Keratinocyte (primary cell): ENCODE results near the gene LAMB1. TPM values are rescaled to one million over a fixed set of nuclear protein-coding genes. Genes with fewer than 3 reads are reported as not detected.

Experiments
- DNase-seq: peaks from one replicate; pipeline ENCODE4 v3.0.0-alpha.2; 2011; ENCODE audit warnings: low read depth, missing footprints, low spot score
- FAIRE-seq: peaks from 2 replicates; lab custom pipeline; 2011; peaks lifted over from hg19 to GRCh38; lab: Jason Lieb, UNC
- H2AFZ ChIP-seq: 2 replicates; pipeline ENCODE4 v1.6.0; 2012; ENCODE audit warnings: low read length, control low read depth, inconsistent platforms; ENCODE audit not compliant: control insufficient read depth
- H3K27ac ChIP-seq: 2 replicates; pipeline ENCODE4 v1.5.1; 2011; ENCODE audit warnings: low read length; ENCODE audit not compliant: control insufficient read depth, insufficient read depth
- H3K27me3 ChIP-seq: 3 replicates; pipeline ENCODE4 v1.6.0; 2011; ENCODE audit warnings: low read length; ENCODE audit not compliant: control insufficient read depth, insufficient read depth; ENCODE audit errors: extremely low read depth
- H3K36me3 ChIP-seq, 2 experiments: 2 replicates in 1 of 2; 3 replicates in 1 of 2; pipeline ENCODE4 v1.5.1; 2011; ENCODE audit warnings: low read length in 2 of 2, mild to moderate bottlenecking in 1 of 2; ENCODE audit not compliant: control insufficient read depth in 2 of 2, insufficient read depth in 2 of 2; ENCODE audit errors: extremely low read depth in 1 of 2
- H3K4me1 ChIP-seq: 3 replicates; pipeline ENCODE4 v1.5.1; 2011; ENCODE audit warnings: low read length; ENCODE audit not compliant: control insufficient read depth, insufficient read depth; ENCODE audit errors: extremely low read depth
- H3K4me2 ChIP-seq: 3 replicates; pipeline ENCODE4 v1.6.0; 2011; ENCODE audit warnings: low read depth, low read length; ENCODE audit not compliant: control insufficient read depth, insufficient read depth; ENCODE audit errors: extremely low read depth
- H3K4me3 ChIP-seq, 3 experiments: fragments of 200-600 bp in 1 of 3; sonication (generic) in 1 of 3; 2 replicates in 2 of 3; 3 replicates in 1 of 3; pipeline ENCODE4 v1.5.1; 2011 to 2016; ENCODE audit warnings: low read length in 3 of 3, mild to moderate bottlenecking in 3 of 3, control low read depth in 2 of 3, inconsistent platforms in 1 of 3, low read depth in 1 of 3, mixed read lengths in 1 of 3, mixed run types in 1 of 3, moderate library complexity in 1 of 3; ENCODE audit not compliant: control insufficient read depth in 2 of 3, insufficient read depth in 2 of 3; ENCODE audit errors: extremely low read depth in 1 of 3
- H3K79me2 ChIP-seq: 2 replicates; pipeline ENCODE4 v1.6.0; 2012; ENCODE audit warnings: low read length; ENCODE audit not compliant: control insufficient read depth, insufficient read depth
- H3K9ac ChIP-seq: 3 replicates; pipeline ENCODE4 v1.6.0; 2011; ENCODE audit warnings: low read length; ENCODE audit not compliant: control insufficient read depth, insufficient read depth; ENCODE audit errors: extremely low read depth
- H3K9me1 ChIP-seq: 3 replicates; pipeline ENCODE4 v1.6.0; 2011; ENCODE audit warnings: low read length; ENCODE audit not compliant: control insufficient read depth, insufficient read depth; ENCODE audit errors: extremely low read depth
- H3K9me3 ChIP-seq: 2 replicates; pipeline ENCODE4 v1.5.1; 2012; ENCODE audit warnings: low read depth, low read length; ENCODE audit not compliant: control insufficient read depth
- H4K20me1 ChIP-seq: 3 replicates; pipeline ENCODE4 v1.6.0; 2011; ENCODE audit warnings: low read length; ENCODE audit not compliant: control insufficient read depth, insufficient read depth; ENCODE audit errors: extremely low read depth
- EZH2 ChIP-seq: IDR thresholded peaks from one replicate; pipeline ENCODE4 v1.6.1; 2012; ENCODE audit warnings: inconsistent platforms, mild to moderate bottlenecking, low read length, moderate library complexity
- dilution Hi-C: fragments of 300-500 bp; cut with MboI; formaldehyde crosslinking; loops from one replicate; pipeline ENCODE4 v1.7.0; 2020; ENCODE audit warnings: low sequenced_read_pairs; ENCODE audit not compliant: extremely low pct_ligation_motif_present
- polyA plus RNA-seq, 5 experiments: library from polyadenylated mRNA; depleted of rRNA in 3 of 5; stranded (reverse) in 3 of 5; stranded (forward) in 1 of 5; unstranded in 1 of 5; fragments of >200 nt; gene quantifications; 1 replicate in 1 of 5; 2 replicates in 3 of 5; 3 replicates in 1 of 5; pipeline versions ENCODE4 v1.2.1 to v1.2.3, GENCODE V29; 2011 to 2012; ENCODE audit warnings: missing spikeins in 2 of 5, low read depth in 1 of 5, low replicate concordance in 1 of 5
- TF ChIP-seq, protein P1 (sequence below), 3 experiments: IDR thresholded peaks in 1 of 3; conservative IDR thresholded peaks in 1 of 3; optimal IDR thresholded peaks in 1 of 3; 2 replicates in 2 of 3; 3 replicates in 1 of 3; pipeline versions ENCODE3 to v1.5.1; 2011; ENCODE audit warnings: low read length in 3 of 3, mild to moderate bottlenecking in 3 of 3, moderate library complexity in 2 of 3, control low read depth in 1 of 3, inconsistent platforms in 1 of 3; ENCODE audit not compliant: insufficient read depth in 2 of 3; ENCODE audit errors: extremely low read depth in 1 of 3

Gene LAMB1
- polyA plus RNA-seq, 1 donor (not counting 4 experiments of a cell fraction or from before 2014, with no cell fraction given), result 97.9 TPM

DNA sequence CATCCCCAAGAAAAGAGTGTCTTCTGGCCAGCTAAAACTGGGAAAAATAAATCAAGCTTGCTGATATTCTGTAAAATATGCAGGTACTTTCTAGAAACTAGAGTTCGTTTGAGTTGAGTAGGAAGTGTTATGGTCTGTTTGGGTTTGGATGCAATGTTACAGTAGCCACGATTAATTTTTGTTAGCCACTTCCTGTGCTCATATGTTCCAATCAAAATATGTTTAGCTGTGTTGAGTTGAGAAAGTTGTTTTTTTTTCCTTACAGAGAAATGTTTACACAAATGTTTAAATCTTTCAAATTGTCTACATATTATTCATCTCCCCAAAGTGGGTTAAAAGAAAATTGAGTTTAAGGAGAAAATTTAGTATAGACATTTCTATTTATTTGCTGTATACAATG, 11.3 kb upstream of the LAMB1 start:
- no peak overlapping the region for H3K4me3 ChIP-seq
- H3K4me1 ChIP-seq, result peaks cover 27% of the 10 kb centered on the region
- no peak overlapping the region for H3K27ac ChIP-seq
- dilution Hi-C loops, result no loop called here
- no peaks in the 10 kb centered on the region for H4K20me1 ChIP-seq
- no peaks in the 10 kb centered on the region for H3K79me2 ChIP-seq
- no peak overlapping the region for H3K9ac ChIP-seq
- FAIRE-seq (no peak), DNase-seq (no peak)
- no peaks in the 10 kb centered on the region for H3K9me1 ChIP-seq
- H3K36me3 ChIP-seq, result no peaks in the 10 kb centered on the region
- no peak overlapping the region for H2AFZ ChIP-seq
- no peak overlapping the region for H3K4me2 ChIP-seq
- TF ChIP-seq, protein P1, sequence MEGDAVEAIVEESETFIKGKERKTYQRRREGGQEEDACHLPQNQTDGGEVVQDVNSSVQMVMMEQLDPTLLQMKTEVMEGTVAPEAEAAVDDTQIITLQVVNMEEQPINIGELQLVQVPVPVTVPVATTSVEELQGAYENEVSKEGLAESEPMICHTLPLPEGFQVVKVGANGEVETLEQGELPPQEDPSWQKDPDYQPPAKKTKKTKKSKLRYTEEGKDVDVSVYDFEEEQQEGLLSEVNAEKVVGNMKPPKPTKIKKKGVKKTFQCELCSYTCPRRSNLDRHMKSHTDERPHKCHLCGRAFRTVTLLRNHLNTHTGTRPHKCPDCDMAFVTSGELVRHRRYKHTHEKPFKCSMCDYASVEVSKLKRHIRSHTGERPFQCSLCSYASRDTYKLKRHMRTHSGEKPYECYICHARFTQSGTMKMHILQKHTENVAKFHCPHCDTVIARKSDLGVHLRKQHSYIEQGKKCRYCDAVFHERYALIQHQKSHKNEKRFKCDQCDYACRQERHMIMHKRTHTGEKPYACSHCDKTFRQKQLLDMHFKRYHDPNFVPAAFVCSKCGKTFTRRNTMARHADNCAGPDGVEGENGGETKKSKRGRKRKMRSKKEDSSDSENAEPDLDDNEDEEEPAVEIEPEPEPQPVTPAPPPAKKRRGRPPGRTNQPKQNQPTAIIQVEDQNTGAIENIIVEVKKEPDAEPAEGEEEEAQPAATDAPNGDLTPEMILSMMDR (optimal IDR thresholded peaks at IDR 0.05 in 1 of 3, IDR thresholded peaks at IDR 0.05 in 1 of 3, conservative IDR thresholded peaks at IDR 0.05 in 1 of 3; ENCODE audit: extremely low read depth in 1 of 3, insufficient read depth in 2 of 3, low read length in 3 of 3), result no peak
- no peak for TF ChIP-seq EZH2
- no peaks in the 10 kb centered on the region for H3K27me3 ChIP-seq
- H3K9me3 ChIP-seq, result no peaks in the 10 kb centered on the region

DNA sequence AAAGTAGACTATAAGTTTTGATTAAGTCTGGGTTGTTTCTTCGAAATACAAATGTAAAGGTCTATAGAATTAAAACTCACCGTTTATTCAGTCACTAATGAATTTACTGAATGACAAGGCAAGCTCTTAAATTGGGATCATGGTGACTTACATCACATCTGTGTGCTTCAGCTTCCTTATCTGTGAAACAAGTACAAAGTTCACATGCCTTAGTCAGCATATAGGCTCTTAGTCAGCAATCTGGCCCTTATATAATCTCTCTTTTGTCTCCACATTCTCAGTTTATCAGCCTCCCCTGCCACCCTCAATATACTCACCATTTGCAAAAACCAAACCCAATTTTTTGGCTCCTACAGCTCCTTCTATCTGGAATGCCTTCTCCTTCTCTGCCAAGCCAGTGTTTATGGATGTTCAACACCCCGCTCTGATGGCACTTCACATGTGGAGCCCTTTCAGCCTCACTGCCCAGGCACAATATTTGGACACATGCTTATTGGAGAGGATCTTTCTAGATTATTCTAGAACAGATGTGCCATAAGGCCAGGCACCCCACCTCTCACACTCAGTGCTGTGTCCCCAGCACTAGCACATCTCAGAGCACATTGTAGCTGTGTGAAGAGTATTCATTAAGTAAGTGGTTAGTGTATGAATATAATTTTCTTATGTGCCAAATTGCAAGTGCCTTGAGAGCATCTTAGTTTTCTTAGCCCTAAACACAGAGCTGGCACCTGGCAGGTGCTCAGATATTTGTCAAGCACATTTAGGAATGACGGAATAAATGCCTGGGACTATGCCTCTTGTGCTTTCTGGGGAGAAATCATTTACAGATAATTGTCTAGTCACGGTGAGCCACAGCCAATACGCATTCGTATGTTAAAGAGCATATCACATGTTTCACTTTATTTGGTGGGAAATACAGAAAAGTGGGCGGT, 9.8 kb upstream of the LAMB1 start:
- Histone ChIP-seq H3K27ac (no peak overlapping the region), H3K9me3 (no peaks in the 10 kb centered on the region), H3K4me2 (no peak overlapping the region), H2AFZ (no peak overlapping the region), H4K20me1 (no peaks in the 10 kb centered on the region), H3K9me1 (no peaks in the 10 kb centered on the region), H3K79me2 (no peaks in the 10 kb centered on the region), H3K36me3 (no peaks in the 10 kb centered on the region), H3K9ac (no peak overlapping the region), H3K4me1 (peaks cover 24% of the 10 kb centered on the region), H3K4me3 (no peak overlapping the region), H3K27me3 (no peaks in the 10 kb centered on the region)
- dilution Hi-C loops, result no loop called here
- DNase-seq (no peak), FAIRE-seq (no peak)
- TF ChIP-seq EZH2, result no peak
- TF ChIP-seq, protein P1 (optimal IDR thresholded peaks at IDR 0.05 in 1 of 3, IDR thresholded peaks at IDR 0.05 in 1 of 3, conservative IDR thresholded peaks at IDR 0.05 in 1 of 3; ENCODE audit: extremely low read depth in 1 of 3, insufficient read depth in 2 of 3, low read length in 3 of 3), result no peak
